Measurements from ENCODE around the gene SAMD9. TPM values are rescaled to one million over a fixed set of nuclear protein-coding genes. Genes with fewer than 3 reads are reported as not detected.

The SAMD9 gene
- total and polyA plus RNA-seq, 2 donors (not counting 3 experiments of a cell fraction or from before 2014, with no cell fraction given) = 0.92 to 6.8 TPM

DNA sequence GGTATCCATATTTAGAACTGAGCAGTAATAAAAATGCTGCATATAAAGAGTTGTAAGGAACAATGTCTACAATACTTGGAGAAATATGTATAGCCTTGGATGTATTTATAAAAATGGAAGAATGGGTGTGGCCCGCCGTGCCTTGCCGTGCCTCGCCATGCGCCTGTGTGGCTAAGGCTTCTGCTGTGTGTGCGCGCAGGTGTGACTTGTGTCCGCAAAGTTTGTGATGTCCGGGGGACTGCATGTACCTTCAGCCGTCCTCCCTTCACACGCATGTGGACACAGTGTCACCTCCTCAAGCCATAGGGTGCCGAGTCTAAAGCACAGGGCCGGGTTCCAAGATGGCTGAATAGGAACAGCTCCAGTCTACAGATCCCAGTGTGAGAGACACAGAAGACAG, 9.8 kb downstream of the SAMD9 start:
- Histone ChIP-seq H2AFZ (ENCODE audit: low read depth, low read length) (no peak overlapping the region), H3K27me3 (ENCODE audit: control insufficient read depth in 2 of 2, insufficient read depth in 2 of 2, low read length in 2 of 2) (no peaks in the 10 kb centered on the region), H3K79me2 (ENCODE audit: control insufficient read depth, insufficient read depth, low read length) (no peaks in the 10 kb centered on the region), H4K20me1 (replicated peaks; ENCODE audit: control insufficient read depth, extremely low read depth, insufficient read depth, low read length) (no peaks in the 10 kb centered on the region), H3K4me1 (ENCODE audit: control insufficient read depth, extremely low read depth, insufficient read depth, low read length) (no peaks in the 10 kb centered on the region), H3K9ac (replicated peaks; ENCODE audit: extremely low read depth, insufficient read depth, low read length) (no peak overlapping the region), H3K9me3 (replicated peaks; ENCODE audit: control insufficient read depth, insufficient read depth, low read length) (no peaks in the 10 kb centered on the region), H3K4me2 (ENCODE audit: insufficient read depth, low read length) (no peak overlapping the region), H3K27ac (ENCODE audit: insufficient read depth, low read depth, low read length) (no peak overlapping the region), H3K36me3 (ENCODE audit: control insufficient read depth in 2 of 2, extremely low read depth in 1 of 2, insufficient read depth in 2 of 2, low read length in 2 of 2) (peaks cover 0 to 4% of the 10 kb centered on the region in 2 experiments), H3K9me1 (replicated peaks; ENCODE audit: control insufficient read depth, extremely low read depth, insufficient read depth, low read length) (no peaks in the 10 kb centered on the region), H3K4me3 (replicated peaks in 1 of 3; ENCODE audit: insufficient read depth in 1 of 3, low read depth in 1 of 3, low read length in 3 of 3) (no peak overlapping the region)
- ChIA-PET CTCF (no interaction called here), POLR2A (no interaction called here)
- no peak for TF ChIP-seq POLR2AphosphoS5 (IDR thresholded peaks at IDR 0.05; ENCODE audit: insufficient read depth, low read depth, low read length)
- no peak for TF ChIP-seq FOS (IDR thresholded peaks at IDR 0.05; ENCODE audit: borderline replicate concordance, insufficient read depth, low read length)
- TF ChIP-seq, protein P1, sequence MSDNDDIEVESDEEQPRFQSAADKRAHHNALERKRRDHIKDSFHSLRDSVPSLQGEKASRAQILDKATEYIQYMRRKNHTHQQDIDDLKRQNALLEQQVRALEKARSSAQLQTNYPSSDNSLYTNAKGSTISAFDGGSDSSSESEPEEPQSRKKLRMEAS (IDR thresholded peaks at IDR 0.05; ENCODE audit: insufficient read depth, insufficient read length) = no peak
- no peak for TF ChIP-seq GATA2 (IDR thresholded peaks at IDR 0.05; ENCODE audit: insufficient read depth, insufficient read length, low read depth, low read length)
- TF ChIP-seq MYC (IDR thresholded peaks at IDR 0.05; ENCODE audit: low read depth, low read length) = no peak
- no peak for TF ChIP-seq POLR2A (IDR thresholded peaks at IDR 0.05; ENCODE audit: low read depth, low read length)
- no peak for TF ChIP-seq EZH2 (IDR thresholded peaks at IDR 0.05; ENCODE audit: borderline replicate concordance, low read depth, low read length, severe bottlenecking)
- TF ChIP-seq, protein P2, sequence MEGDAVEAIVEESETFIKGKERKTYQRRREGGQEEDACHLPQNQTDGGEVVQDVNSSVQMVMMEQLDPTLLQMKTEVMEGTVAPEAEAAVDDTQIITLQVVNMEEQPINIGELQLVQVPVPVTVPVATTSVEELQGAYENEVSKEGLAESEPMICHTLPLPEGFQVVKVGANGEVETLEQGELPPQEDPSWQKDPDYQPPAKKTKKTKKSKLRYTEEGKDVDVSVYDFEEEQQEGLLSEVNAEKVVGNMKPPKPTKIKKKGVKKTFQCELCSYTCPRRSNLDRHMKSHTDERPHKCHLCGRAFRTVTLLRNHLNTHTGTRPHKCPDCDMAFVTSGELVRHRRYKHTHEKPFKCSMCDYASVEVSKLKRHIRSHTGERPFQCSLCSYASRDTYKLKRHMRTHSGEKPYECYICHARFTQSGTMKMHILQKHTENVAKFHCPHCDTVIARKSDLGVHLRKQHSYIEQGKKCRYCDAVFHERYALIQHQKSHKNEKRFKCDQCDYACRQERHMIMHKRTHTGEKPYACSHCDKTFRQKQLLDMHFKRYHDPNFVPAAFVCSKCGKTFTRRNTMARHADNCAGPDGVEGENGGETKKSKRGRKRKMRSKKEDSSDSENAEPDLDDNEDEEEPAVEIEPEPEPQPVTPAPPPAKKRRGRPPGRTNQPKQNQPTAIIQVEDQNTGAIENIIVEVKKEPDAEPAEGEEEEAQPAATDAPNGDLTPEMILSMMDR (IDR thresholded peaks at IDR 0.05; ENCODE audit: extremely low read depth in 1 of 2, insufficient read depth in 1 of 2, low read depth in 1 of 2, low read length in 2 of 2) = no peak
- TF ChIP-seq JUN (IDR thresholded peaks at IDR 0.05; ENCODE audit: borderline replicate concordance, insufficient read depth, insufficient read length, low read depth) = no peak
- intact Hi-C loops (cut with micrococcal nuclease) = no loop called here
- FAIRE-seq (no peak), DNase-seq (ENCODE audit: low read depth, low spot score) (no peak)
- dilution Hi-C loops (cut with MboI; ENCODE audit: extremely low pct_ligation_motif_present, low sequenced_read_pairs) = no loop called here
- BruUV-seq (replicated peaks) = no TSS peak
